Hepatocyte (in vitro differentiated cells): ENCODE data around the gene ENOPH1.

Source experiments
- CTCF ChIP-seq: fragments of 200-600 bp; sonication (generic); IDR thresholded peaks from 2 replicates; pipeline ENCODE4 v1.5.1; 2016; ENCODE audit warnings: antibody characterized with exemption, mild to moderate bottlenecking; ENCODE audit not compliant: poor library complexity
- EZH2 ChIP-seq: fragments of 200-600 bp; sonication (generic); IDR thresholded peaks from 2 replicates; pipeline ENCODE4 v1.6.1; 2016; ENCODE audit warnings: antibody characterized with exemption, mild to moderate bottlenecking, borderline replicate concordance

GRCh38 chr4:82439088-82439487 lies 8.7 kb downstream of the ENOPH1 start:
- TF ChIP-seq CTCF: no peak
- no peak for TF ChIP-seq EZH2
